ENCODE results near the gene CAMSAP1. TPM values are rescaled to one million over a fixed set of nuclear protein-coding genes. Genes with fewer than 3 reads are reported as not detected.

CAMSAP1 gene
- total and polyA plus RNA-seq, 2 experiments from 2014 or later, result 2.8 to 12.4 TPM

GRCh38 chr9:135876936-135877335, 30.4 kb downstream of the CAMSAP1 start:
- H3K9ac ChIP-seq, result no peak overlapping the region

DNA sequence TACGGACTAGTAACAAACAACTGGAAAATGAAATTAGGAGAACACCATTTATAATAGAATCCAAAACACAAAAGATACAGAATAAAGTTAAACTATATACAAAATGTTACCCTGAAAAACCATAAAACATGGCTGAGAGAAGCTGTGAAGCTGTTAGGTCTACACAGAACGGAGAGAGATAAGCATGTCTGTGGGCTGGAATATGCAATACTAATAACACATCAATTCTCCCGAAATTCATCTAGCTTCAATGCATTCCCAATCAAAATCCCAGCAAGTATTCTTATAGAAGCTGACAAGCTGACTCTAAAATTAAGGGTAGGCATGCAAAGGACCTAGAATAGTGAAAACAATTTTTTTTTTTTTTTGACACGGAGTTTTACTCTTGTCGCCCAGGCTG, 32.5 kb downstream of the CAMSAP1 start:
- Histone ChIP-seq H3K9ac (no peak overlapping the region), H3K27me3 (replicated peaks; ENCODE audit: insufficient read depth) (no peaks in the 10 kb centered on the region), H3K36me3 (ENCODE audit: low read depth) (no peaks in the 10 kb centered on the region; the same call in 1 of the 2 replicates), H3K79me2 (ENCODE audit: insufficient read depth) (peaks cover 99% of the 10 kb centered on the region), H3K4me3 (no peak overlapping the region), H3F3A (ENCODE audit: insufficient read depth) (no peaks in the 10 kb centered on the region), H3K9me2 (ENCODE audit: insufficient read depth) (no peaks in the 10 kb centered on the region), H3K4me2 (ENCODE audit: unreplicated experiment) (no peak overlapping the region), H3K27ac (no peak overlapping the region), H4K20me1 (ENCODE audit: insufficient read depth) (peaks cover 5% of the 10 kb centered on the region), H2AFZ (no peak overlapping the region), H3K9me3 (ENCODE audit: low read depth) (no peaks in the 10 kb centered on the region), H3K4me1 (ENCODE audit: insufficient read depth) (no peaks in the 10 kb centered on the region)
- DNase-seq, result no peak
- in situ Hi-C loops (cut with MboI), result no loop called here
- WGBS, 2 experiments (ENCODE audit: low coverage in 1 of 2, low lambda C conversion rate in 2 of 2, missing lambda C conversion rate in 2 of 2), result 94 to 97% methylated on average over 5 of the region's 5 CpGs
- no peak for TF ChIP-seq EZH2phosphoT487 (IDR thresholded peaks at IDR 0.05; ENCODE audit: insufficient read depth, low read depth)
- no peak for TF ChIP-seq EZH2 (IDR thresholded peaks at IDR 0.05; ENCODE audit: insufficient read depth, poor library complexity, severe bottlenecking)

More at GRCh38 chr9:135876936-135877335, 30.4 kb downstream of the CAMSAP1 start:
- Histone ChIP-seq H3K27ac (no peak overlapping the region), H3K4me1 (ENCODE audit: insufficient read depth) (no peaks in the 10 kb centered on the region), H3K9me3 (ENCODE audit: low read depth) (no peaks in the 10 kb centered on the region), H2AFZ (no peak overlapping the region), H3K27me3 (replicated peaks; ENCODE audit: insufficient read depth) (no peaks in the 10 kb centered on the region), H3K79me2 (ENCODE audit: insufficient read depth) (peaks cover 98% of the 10 kb centered on the region), H3K4me3 (no peak overlapping the region), H3K36me3 (ENCODE audit: low read depth) (no peaks in the 10 kb centered on the region; the same call in 1 of the 2 replicates), H3K4me2 (ENCODE audit: unreplicated experiment) (no peak overlapping the region), H3F3A (ENCODE audit: insufficient read depth) (no peaks in the 10 kb centered on the region), H3K9me2 (ENCODE audit: insufficient read depth) (no peaks in the 10 kb centered on the region), H4K20me1 (ENCODE audit: insufficient read depth) (peaks cover 5% of the 10 kb centered on the region)
- WGBS, 2 experiments (ENCODE audit: low coverage in 1 of 2, low lambda C conversion rate in 2 of 2, missing lambda C conversion rate in 2 of 2), result 88 to 91% methylated on average over 6 of the region's 6 CpGs
- TF ChIP-seq EZH2 (IDR thresholded peaks at IDR 0.05; ENCODE audit: insufficient read depth, poor library complexity, severe bottlenecking) (no peak), EZH2phosphoT487 (IDR thresholded peaks at IDR 0.05; ENCODE audit: insufficient read depth, low read depth) (no peak)
- in situ Hi-C loops (cut with MboI), result no loop called here
- no peak for DNase-seq

DNA sequence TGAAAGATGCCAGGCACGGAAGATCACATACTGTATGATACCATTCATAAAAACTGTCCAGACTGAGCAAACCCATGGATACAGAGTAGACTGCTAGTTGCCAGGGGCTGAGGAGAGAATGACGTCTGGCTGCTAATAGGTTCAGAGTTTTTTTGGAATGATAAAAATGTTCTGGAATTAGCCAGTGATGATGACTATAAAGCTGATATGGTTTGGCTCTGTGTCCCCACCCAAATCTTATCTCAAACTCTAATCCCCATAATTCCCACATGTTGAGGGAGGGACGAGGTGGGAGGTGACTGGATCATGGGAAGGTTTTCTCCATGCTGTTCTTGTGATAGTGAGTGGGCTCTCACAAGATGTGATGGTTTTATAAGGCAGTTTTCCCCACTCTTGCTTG, 37.4 kb downstream of the CAMSAP1 start:
- H3K27me3 ChIP-seq (replicated peaks; ENCODE audit: insufficient read depth), result no peaks in the 10 kb centered on the region
- in situ Hi-C loops (cut with MboI), result no loop called here
- WGBS, 2 experiments (ENCODE audit: low coverage in 1 of 2, low lambda C conversion rate in 2 of 2, missing lambda C conversion rate in 2 of 2), result 89 to 94% methylated on average over 3 of the region's 3 CpGs
- H3K27ac ChIP-seq, result no peak overlapping the region
- H3K4me2 ChIP-seq (ENCODE audit: unreplicated experiment), result no peak overlapping the region
- H3K9ac ChIP-seq, result no peak overlapping the region
- TF ChIP-seq EZH2phosphoT487 (IDR thresholded peaks at IDR 0.05; ENCODE audit: insufficient read depth, low read depth) (no peak), EZH2 (IDR thresholded peaks at IDR 0.05; ENCODE audit: insufficient read depth, poor library complexity, severe bottlenecking) (no peak)
- H3K4me1 ChIP-seq (ENCODE audit: insufficient read depth), result no peaks in the 10 kb centered on the region
- no peak overlapping the region for H2AFZ ChIP-seq
- no peaks in the 10 kb centered on the region; the same call in 1 of the 2 replicates for H3K36me3 ChIP-seq (ENCODE audit: low read depth)
- no peaks in the 10 kb centered on the region for H3K9me2 ChIP-seq (ENCODE audit: insufficient read depth)
- H3F3A ChIP-seq (ENCODE audit: insufficient read depth), result no peaks in the 10 kb centered on the region
- H3K9me3 ChIP-seq (ENCODE audit: low read depth), result no peaks in the 10 kb centered on the region
- no peak for DNase-seq
- H3K79me2 ChIP-seq (ENCODE audit: insufficient read depth), result peaks cover 92% of the 10 kb centered on the region
- H4K20me1 ChIP-seq (ENCODE audit: insufficient read depth), result peaks cover 8% of the 10 kb centered on the region
- no peak overlapping the region for H3K4me3 ChIP-seq

GRCh38 chr9:135865531-135865930, 41.8 kb downstream of the CAMSAP1 start:
- in situ Hi-C loops (cut with MboI), result no loop called here
- peaks cover 8% of the 10 kb centered on the region; the same call in 1 of the 2 replicates for H4K20me1 ChIP-seq (ENCODE audit: insufficient read depth)
- H3K27me3 ChIP-seq (replicated peaks; ENCODE audit: insufficient read depth), result no peaks in the 10 kb centered on the region
- peaks cover 69% of the 10 kb centered on the region for H3K79me2 ChIP-seq (ENCODE audit: insufficient read depth)
- H3K4me2 ChIP-seq (ENCODE audit: unreplicated experiment), result no peak overlapping the region
- no peaks in the 10 kb centered on the region for H3F3A ChIP-seq (ENCODE audit: insufficient read depth)
- H3K27ac ChIP-seq, result no peak overlapping the region
- H3K9ac ChIP-seq, result no peak overlapping the region
- 83 to 88% methylated on average over 7 of the region's 7 CpGs for WGBS, 2 experiments (ENCODE audit: low coverage in 1 of 2, low lambda C conversion rate in 2 of 2, missing lambda C conversion rate in 2 of 2)
- H3K4me1 ChIP-seq (ENCODE audit: insufficient read depth), result no peaks in the 10 kb centered on the region
- H3K9me3 ChIP-seq (ENCODE audit: low read depth), result no peaks in the 10 kb centered on the region
- H3K4me3 ChIP-seq, result no peak overlapping the region
- no peak for TF ChIP-seq EZH2 (IDR thresholded peaks at IDR 0.05; ENCODE audit: insufficient read depth, poor library complexity, severe bottlenecking)
- TF ChIP-seq EZH2phosphoT487 (IDR thresholded peaks at IDR 0.05; ENCODE audit: insufficient read depth, low read depth), result no peak
- DNase-seq, result peak; percentile 24
- H3K36me3 ChIP-seq (ENCODE audit: low read depth), result no peaks in the 10 kb centered on the region
- H2AFZ ChIP-seq, result no peak overlapping the region
- H3K9me2 ChIP-seq (ENCODE audit: insufficient read depth), result no peaks in the 10 kb centered on the region

Measured in GM23248 (cell line).